ENCODE results near the gene WNT8A. TPM values are rescaled to one million over a fixed set of nuclear protein-coding genes. Genes with fewer than 3 reads are reported as not detected.
"Not testable (repeated sequence)": the region's sequence is repeated elsewhere in the genome, so short reads cannot be mapped to it uniquely, and the experiment has no call there.

The WNT8A gene
- total and polyA plus RNA-seq, 2 of the 13 experiments (the other 11 are each of a cell fraction or from before 2014, with no cell fraction given): not detected

DNA sequence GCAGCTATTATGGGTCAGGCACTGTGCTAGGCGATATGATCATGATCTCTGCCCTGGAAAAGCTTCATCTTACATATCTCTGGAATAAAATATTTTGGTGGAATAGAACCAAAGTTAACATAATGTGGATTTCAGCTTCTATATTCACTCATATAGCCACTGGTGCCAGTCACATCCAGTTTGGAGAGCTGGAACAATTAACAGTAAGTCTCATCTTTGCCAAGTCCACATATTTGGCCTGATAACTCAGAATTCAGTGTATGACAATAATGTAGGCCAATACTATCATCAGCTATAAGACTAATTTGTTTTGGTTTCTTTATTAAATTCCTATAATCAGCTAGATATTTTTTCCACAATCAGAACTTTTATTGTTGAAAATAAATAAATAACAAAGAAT, 45.0 kb upstream of the WNT8A start:
- H3K9ac ChIP-seq (ENCODE audit: insufficient read depth, low read depth, low read length): no peak overlapping the region
- H3K9me3 ChIP-seq (ENCODE audit: low read length): no peaks in the 10 kb centered on the region
- H3K4me1 ChIP-seq (ENCODE audit: insufficient read depth, low read length): peaks cover 14% of the 10 kb centered on the region
- in situ Hi-C loops (cut with HindIII; ENCODE audit: extremely low pct_ligation_motif_present, low pct_unique_long_range_greater_than_20kb): no loop called here
- BruUV-seq (replicated peaks): no TSS peak
- intact Hi-C loops (cut with micrococcal nuclease; ENCODE audit: unreplicated experiment): no loop called here
- H4K20me1 ChIP-seq (ENCODE audit: insufficient read depth, low read length): no peaks in the 10 kb centered on the region
- no peaks in the 10 kb centered on the region for H3K27me3 ChIP-seq (ENCODE audit: control insufficient read depth in 1 of 2, insufficient read depth in 2 of 2, low read length in 2 of 2)
- no peaks in the 10 kb centered on the region for H3K36me3 ChIP-seq (replicated peaks in 1 of 2; ENCODE audit: control insufficient read depth in 1 of 2, insufficient read depth in 2 of 2, low read length in 2 of 2)
- FAIRE-seq (no peak), ATAC-seq (no peak), DNase-seq (ENCODE audit: low spot score) (no peak)
- H3K4me3 ChIP-seq (replicated peaks in 1 of 3; ENCODE audit: insufficient read depth in 1 of 3, low read depth in 2 of 3, low read length in 3 of 3): no peak overlapping the region
- H3K27ac ChIP-seq (ENCODE audit: extremely low read length, insufficient read depth, low read length): no peak overlapping the region
- H3K4me2 ChIP-seq (ENCODE audit: low read depth, low read length): no peak overlapping the region
- 42% methylated on average over 1 of the region's 1 CpG for WGBS (ENCODE audit: low lambda C conversion rate)
- H2AFZ ChIP-seq (ENCODE audit: low read length): no peak overlapping the region
- TF ChIP-seq RFXANK (CRISPR knock-in tag; IDR thresholded peaks at IDR 0.05): no peak
- TF ChIP-seq ZNF224 (CRISPR knock-in tag; IDR thresholded peaks at IDR 0.05): no peak
- TF ChIP-seq U2AF1 (optimal IDR thresholded peaks at IDR 0.05; ENCODE audit: low read depth, low read length): no peak
- no peak for TF ChIP-seq SIN3A (IDR thresholded peaks at IDR 0.05; ENCODE audit: borderline replicate concordance, low read depth, low read length)
- no peak for TF ChIP-seq RCOR2 (CRISPR knock-in tag; IDR thresholded peaks at IDR 0.05)
- TF ChIP-seq, protein P1, sequence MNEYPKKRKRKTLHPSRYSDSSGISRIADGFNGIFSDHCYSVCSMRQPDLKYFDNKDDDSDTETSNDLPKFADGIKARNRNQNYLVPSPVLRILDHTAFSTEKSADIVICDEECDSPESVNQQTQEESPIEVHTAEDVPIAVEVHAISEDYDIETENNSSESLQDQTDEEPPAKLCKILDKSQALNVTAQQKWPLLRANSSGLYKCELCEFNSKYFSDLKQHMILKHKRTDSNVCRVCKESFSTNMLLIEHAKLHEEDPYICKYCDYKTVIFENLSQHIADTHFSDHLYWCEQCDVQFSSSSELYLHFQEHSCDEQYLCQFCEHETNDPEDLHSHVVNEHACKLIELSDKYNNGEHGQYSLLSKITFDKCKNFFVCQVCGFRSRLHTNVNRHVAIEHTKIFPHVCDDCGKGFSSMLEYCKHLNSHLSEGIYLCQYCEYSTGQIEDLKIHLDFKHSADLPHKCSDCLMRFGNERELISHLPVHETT (CRISPR knock-in tag; conservative IDR thresholded peaks at IDR 0.05): no peak
- ChIA-PET CTCF (ENCODE audit: low intra/inter-chr PET ratio, low total read pairs) (interaction anchor here (4.3 kb wide), 1 partner anchor 30 kb away, joined by 68 read pairs; no protein-coding TSS in a partner anchor), POLR2A (no interaction called here)
- H3K79me2 ChIP-seq (ENCODE audit: insufficient read depth, low read length): no peaks in the 10 kb centered on the region

DNA sequence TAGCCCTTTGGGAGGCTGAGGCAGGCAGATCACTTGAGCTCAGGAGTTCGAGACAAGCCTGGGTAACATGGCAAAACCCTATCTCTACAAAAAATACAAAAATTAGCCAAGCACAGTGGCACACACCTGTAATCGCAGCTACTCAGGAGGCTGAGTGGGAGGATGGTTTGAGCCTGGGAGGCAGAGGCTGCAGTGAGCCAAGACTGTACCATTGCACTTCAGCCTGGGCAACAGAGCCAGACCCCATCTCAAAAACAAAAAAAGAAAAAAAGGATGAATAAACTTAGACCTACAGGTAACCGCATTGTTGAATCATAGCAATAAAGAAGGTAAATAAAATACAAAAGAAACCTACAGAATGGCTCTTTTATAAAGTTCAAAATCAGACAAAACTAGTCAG, 38.5 kb upstream of the WNT8A start:
- H3K36me3 ChIP-seq (replicated peaks in 1 of 2; ENCODE audit: control insufficient read depth in 1 of 2, insufficient read depth in 2 of 2, low read length in 2 of 2); H3K9ac ChIP-seq (ENCODE audit: insufficient read depth, low read depth, low read length); H3K27ac ChIP-seq (ENCODE audit: extremely low read length, insufficient read depth, low read length); H2AFZ ChIP-seq (ENCODE audit: low read length); H3K4me2 ChIP-seq (ENCODE audit: low read depth, low read length); FAIRE-seq; H3K9me3 ChIP-seq (ENCODE audit: low read length); H3K79me2 ChIP-seq (ENCODE audit: insufficient read depth, low read length); in situ Hi-C loops (cut with HindIII; ENCODE audit: extremely low pct_ligation_motif_present, low pct_unique_long_range_greater_than_20kb); CTCF ChIA-PET (ENCODE audit: low intra/inter-chr PET ratio, low total read pairs); H4K20me1 ChIP-seq (ENCODE audit: insufficient read depth, low read length); BruUV-seq (replicated peaks); H3K4me1 ChIP-seq (ENCODE audit: insufficient read depth, low read length); H3K27me3 ChIP-seq (ENCODE audit: control insufficient read depth in 1 of 2, insufficient read depth in 2 of 2, low read length in 2 of 2); ATAC-seq; intact Hi-C loops (cut with micrococcal nuclease; ENCODE audit: unreplicated experiment); DNase-seq (ENCODE audit: low spot score); POLR2A ChIA-PET; H3K4me3 ChIP-seq (replicated peaks in 1 of 3; ENCODE audit: insufficient read depth in 1 of 3, low read depth in 2 of 3, low read length in 3 of 3): not testable (repeated sequence)
- 23% methylated on average over 3 of the region's 3 CpGs for WGBS (ENCODE audit: low lambda C conversion rate)
- 0 out of 2 replicates have a peak, but pooled peaks have one; percentile 19 for TF ChIP-seq ZNF121 (CRISPR knock-in tag; IDR thresholded peaks at IDR 0.05)
